ENCODE measurements around the gene CTNND1. TPM values are rescaled to one million over a fixed set of nuclear protein-coding genes. Genes with fewer than 3 reads are reported as not detected.

The CTNND1 gene
- total RNA-seq, 2 experiments from 2014 or later: 5.1 to 5.3 TPM

DNA sequence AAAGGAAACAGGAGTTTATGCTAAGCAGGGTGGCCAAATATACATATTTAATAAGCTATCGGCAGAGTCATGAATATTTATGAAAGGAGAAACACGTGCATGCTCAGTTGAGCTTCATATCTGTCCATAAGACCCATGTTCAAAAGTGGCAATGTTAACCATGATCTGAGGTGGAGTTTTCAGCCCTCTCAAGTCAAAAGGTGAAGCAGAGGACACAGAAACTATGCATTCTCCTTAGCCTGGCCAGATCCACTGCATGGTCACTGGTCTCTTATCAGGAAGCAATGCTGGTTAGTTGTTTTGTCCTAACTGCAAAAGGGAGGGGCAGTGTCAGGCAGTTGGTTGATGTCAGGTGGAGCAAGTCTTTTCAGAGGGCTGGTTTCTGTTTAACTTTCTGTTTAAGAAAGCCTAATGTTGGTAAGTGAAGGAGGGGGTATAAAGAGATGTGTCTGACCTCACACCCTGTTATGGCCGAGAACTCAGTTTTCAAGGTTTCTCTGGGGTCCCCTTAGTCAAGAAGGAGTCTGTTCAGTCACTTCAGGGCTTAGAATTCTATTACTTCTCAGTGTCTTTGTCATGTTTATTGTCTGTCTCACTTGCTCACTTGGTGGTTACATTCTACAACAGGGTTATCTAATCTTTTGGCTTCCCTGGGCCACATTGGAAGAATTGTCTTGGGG, 25.8 kb upstream of the CTNND1 start:
- Histone ChIP-seq H3K36me3 (ENCODE audit: insufficient read depth, low read length) (peaks cover 82% of the 10 kb centered on the region), H2AFZ (ENCODE audit: low read length) (no peak overlapping the region), H3K79me2 (ENCODE audit: insufficient read depth, low read depth, low read length) (peaks cover 59% of the 10 kb centered on the region), H3K4me3 (ENCODE audit: low read depth, low read length, poor library complexity, severe bottlenecking) (no peak overlapping the region), H3K9me3 (ENCODE audit: low read length) (no peaks in the 10 kb centered on the region), H3K4me1 (ENCODE audit: insufficient read depth, low read length, poor library complexity, severe bottlenecking) (peaks cover 6% of the 10 kb centered on the region), H3K9me2 (ENCODE audit: insufficient read depth, low read length) (no peaks in the 10 kb centered on the region), H4K20me1 (ENCODE audit: insufficient read depth, low read length) (no peaks in the 10 kb centered on the region), H3K27ac (ENCODE audit: low read depth, low read length, poor library complexity, severe bottlenecking) (no peak overlapping the region), H3K4me2 (ENCODE audit: low read length) (no peak overlapping the region)
- ChIA-PET CTCF (ENCODE audit: unreplicated experiment) (no interaction called here), POLR2A (interaction anchor here (1.1 to 1.7 kb wide), 5 partner anchors 13 to 373 kb away, joined by 3 to 8 read pairs (median 3); no protein-coding TSS in a partner anchor)
- DNase-seq (ENCODE audit: low spot score): no peak
- intact Hi-C loops (cut with micrococcal nuclease; ENCODE audit: unreplicated experiment): no loop called here
- BruUV-seq (replicated peaks): no TSS peak
- TF ChIP-seq EZH2phosphoT487 (IDR thresholded peaks at IDR 0.05; ENCODE audit: borderline replicate concordance, low read depth, low read length): no peak
- TF ChIP-seq, protein P1, sequence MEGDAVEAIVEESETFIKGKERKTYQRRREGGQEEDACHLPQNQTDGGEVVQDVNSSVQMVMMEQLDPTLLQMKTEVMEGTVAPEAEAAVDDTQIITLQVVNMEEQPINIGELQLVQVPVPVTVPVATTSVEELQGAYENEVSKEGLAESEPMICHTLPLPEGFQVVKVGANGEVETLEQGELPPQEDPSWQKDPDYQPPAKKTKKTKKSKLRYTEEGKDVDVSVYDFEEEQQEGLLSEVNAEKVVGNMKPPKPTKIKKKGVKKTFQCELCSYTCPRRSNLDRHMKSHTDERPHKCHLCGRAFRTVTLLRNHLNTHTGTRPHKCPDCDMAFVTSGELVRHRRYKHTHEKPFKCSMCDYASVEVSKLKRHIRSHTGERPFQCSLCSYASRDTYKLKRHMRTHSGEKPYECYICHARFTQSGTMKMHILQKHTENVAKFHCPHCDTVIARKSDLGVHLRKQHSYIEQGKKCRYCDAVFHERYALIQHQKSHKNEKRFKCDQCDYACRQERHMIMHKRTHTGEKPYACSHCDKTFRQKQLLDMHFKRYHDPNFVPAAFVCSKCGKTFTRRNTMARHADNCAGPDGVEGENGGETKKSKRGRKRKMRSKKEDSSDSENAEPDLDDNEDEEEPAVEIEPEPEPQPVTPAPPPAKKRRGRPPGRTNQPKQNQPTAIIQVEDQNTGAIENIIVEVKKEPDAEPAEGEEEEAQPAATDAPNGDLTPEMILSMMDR (conservative IDR thresholded peaks at IDR 0.05; ENCODE audit: low read length): no peak

DNA sequence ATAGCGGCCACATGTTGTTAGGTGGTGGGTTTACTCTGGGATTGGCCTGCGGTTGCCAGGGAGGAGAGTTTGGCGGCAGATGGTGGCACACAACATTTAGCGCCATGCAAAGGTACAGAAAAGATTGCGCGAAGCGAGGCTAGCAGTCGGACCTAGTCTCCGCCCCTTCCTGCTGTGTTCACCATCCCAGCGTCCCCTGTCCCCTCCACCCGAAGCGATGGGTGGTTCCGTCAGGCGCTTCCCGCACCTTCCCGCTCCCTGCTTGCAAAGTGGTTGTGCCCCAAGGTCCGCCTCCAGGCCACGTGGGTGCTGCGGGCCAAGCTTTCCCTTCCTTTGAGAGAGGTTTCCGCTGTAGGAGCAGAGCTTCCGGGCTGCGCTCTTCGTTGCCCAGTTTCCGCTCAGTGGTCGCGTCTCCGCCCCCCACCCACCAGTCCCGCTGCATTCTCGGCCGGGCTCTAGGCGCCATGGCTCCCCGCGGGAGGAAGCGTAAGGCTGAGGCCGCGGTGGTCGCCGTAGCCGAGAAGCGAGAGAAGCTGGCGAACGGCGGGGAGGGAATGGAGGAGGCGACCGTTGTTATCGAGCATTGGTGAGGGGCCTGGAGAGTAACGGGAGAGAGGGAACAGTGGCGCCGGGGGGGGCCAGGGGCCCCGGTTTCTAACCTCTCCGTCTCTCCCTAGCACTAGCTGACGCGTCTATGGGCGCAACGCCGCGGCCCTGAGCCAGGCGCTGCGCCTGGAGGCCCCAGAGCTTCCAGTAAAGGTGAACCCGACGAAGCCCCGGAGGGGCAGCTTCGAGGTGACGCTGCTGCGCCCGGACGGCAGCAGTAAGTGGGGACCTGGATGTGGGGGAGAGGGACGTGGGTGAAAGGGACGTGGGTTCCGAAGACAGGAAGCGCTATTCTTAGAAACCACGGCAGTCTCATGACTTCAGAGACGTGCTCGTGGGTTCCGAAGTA, 20.2 kb upstream of the CTNND1 start, which contains the start of gene SELENOH:
TSS of gene SELENOH (plus strand) at position 360 of the 955 bp plus-strand sequence. CDS start at position 465, 105 bp downstream.
- POLR2A ChIA-PET: interaction anchor here (0.6 to 1.2 kb wide), 7 partner anchors 14 to 767 kb away, joined by 3 to 6 read pairs (median 4); partner anchors contain the start of gene MED19

More for the DNA sequence above, 20.2 kb upstream of the CTNND1 start, which contains the start of gene SELENOH:
- peaks cover 6% of the 10 kb centered on the region; the same call in 1 of the 2 replicates for H4K20me1 ChIP-seq (ENCODE audit: insufficient read depth, low read length)
- DNase-seq (ENCODE audit: low spot score): peak; percentile 97
- intact Hi-C loops (cut with micrococcal nuclease; ENCODE audit: unreplicated experiment): loop anchor here (1.0 to 10.0 kb wide), 6 partner anchors 29 to 836 kb away; partner anchors contain the start of genes LPXN, MED19, P2RX3 and SSRP1
- no TSS peak for BruUV-seq (replicated peaks)
- H2AFZ ChIP-seq (ENCODE audit: low read length): peak within 1 kb of the TSS; percentile 76; the same call in 1 of the 2 replicates
- TF ChIP-seq, protein P1 (conservative IDR thresholded peaks at IDR 0.05; ENCODE audit: low read length): no peak
- TF ChIP-seq EZH2phosphoT487 (IDR thresholded peaks at IDR 0.05; ENCODE audit: borderline replicate concordance, low read depth, low read length): no peak
- no peaks in the 10 kb centered on the region for H3K9me3 ChIP-seq (ENCODE audit: low read length)
- peaks cover 92% of the 10 kb centered on the region for H3K36me3 ChIP-seq (ENCODE audit: insufficient read depth, low read length)
- H3K27ac ChIP-seq (ENCODE audit: low read depth, low read length, poor library complexity, severe bottlenecking): peak within 1 kb of the TSS; percentile 77
- H3K4me2 ChIP-seq (ENCODE audit: low read length): peak within 1 kb of the TSS; percentile 90
- CTCF ChIA-PET (ENCODE audit: unreplicated experiment): no interaction called here
- peak within 1 kb of the TSS; percentile 97 for H3K4me3 ChIP-seq (ENCODE audit: low read depth, low read length, poor library complexity, severe bottlenecking)
- peaks cover 27% of the 10 kb centered on the region for H3K79me2 ChIP-seq (ENCODE audit: insufficient read depth, low read depth, low read length)
- no peaks in the 10 kb centered on the region for H3K9me2 ChIP-seq (ENCODE audit: insufficient read depth, low read length)
- H3K4me1 ChIP-seq (ENCODE audit: insufficient read depth, low read length, poor library complexity, severe bottlenecking): peaks cover 20% of the 10 kb centered on the region
